Panc1 (cell line): ENCODE data around the gene PTPRE. TPM values are rescaled to one million over a fixed set of nuclear protein-coding genes. Genes with fewer than 3 reads are reported as not detected.

ENCODE experiments used
- ATAC-seq: fragments of 200-7000 bp; cut with Tn5 transposase; 2 replicates; pipeline ENCODE4 v1.9.1; 2020; ENCODE audit warnings: mild to moderate bottlenecking, moderate library complexity
- BruUV-seq: library from RNA; stranded (reverse); fragments of 400-500 nt; replicated peaks from 2 replicates; lab custom pipeline; 2021; lab: Mats Ljungman, UMichigan
- CTCF ChIA-PET: fragments of 300-600 bp; sonication (Branson Sonifier 250); formaldehyde crosslinking; loops from one replicate; lab custom pipeline; 2022; ENCODE audit warnings: antibody characterized with exemption; lab: Charles Lee
- POLR2A ChIA-PET: fragments of 300-600 bp; sonication (Branson Sonifier 250); formaldehyde crosslinking; loops from one replicate; lab custom pipeline; 2022; ENCODE audit warnings: antibody characterized with exemption; lab: Charles Lee
- DNase-seq: peaks from one replicate; pipeline ENCODE4 v3.0.0-alpha.2; 2010; ENCODE audit warnings: low read depth, low spot score
- H3K27ac ChIP-seq: 2 replicates; pipeline ENCODE4 v1.5.1; 2011; ENCODE audit warnings: mild to moderate bottlenecking, low read length, inconsistent platforms
- H3K27me3 ChIP-seq: fragments of 200-500 bp; sonication (Bioruptor generic); 2 replicates; pipeline ENCODE4 v1.6.0; 2014; ENCODE audit warnings: low read length, inconsistent platforms; ENCODE audit not compliant: control insufficient read depth, insufficient read depth
- H3K36me3 ChIP-seq: fragments of 200-500 bp; sonication (Bioruptor generic); 2 replicates; pipeline ENCODE4 v1.5.1; 2014; ENCODE audit warnings: inconsistent platforms, mild to moderate bottlenecking, low read length, moderate library complexity; ENCODE audit not compliant: control insufficient read depth, insufficient read depth
- H3K4me1 ChIP-seq: 2 replicates; pipeline ENCODE4 v1.5.1; 2011; ENCODE audit warnings: inconsistent platforms, mild to moderate bottlenecking, low read length, moderate library complexity; ENCODE audit not compliant: control insufficient read depth, insufficient read depth
- H3K4me3 ChIP-seq, 2 experiments: 2 replicates each; pipeline ENCODE4 v1.5.1; 2011 to 2012; ENCODE audit warnings: low read depth in 2 of 2, low read length in 2 of 2, mild to moderate bottlenecking in 2 of 2, inconsistent platforms in 1 of 2, moderate library complexity in 1 of 2
- H3K9me3 ChIP-seq: fragments of 200-500 bp; sonication (Bioruptor generic); 2 replicates; pipeline ENCODE4 v1.5.1; 2014; ENCODE audit warnings: low read depth, mild to moderate bottlenecking, inconsistent platforms, low read length, moderate library complexity; ENCODE audit not compliant: control insufficient read depth, insufficient read depth
- POLR2AphosphoS5 ChIP-seq: IDR thresholded peaks from 2 replicates; pipeline ENCODE4 v1.6.1; 2012; ENCODE audit warnings: mild to moderate bottlenecking, low read depth, low read length, moderate library complexity
- SIN3A ChIP-seq: IDR thresholded peaks from 2 replicates; pipeline ENCODE4 v1.6.1; 2012; ENCODE audit warnings: low read depth, mild to moderate bottlenecking, low read length, moderate library complexity, borderline replicate concordance; ENCODE audit not compliant: insufficient read depth
- TCF7L2 ChIP-seq: IDR thresholded peaks from 2 replicates; pipeline ENCODE4 v1.6.1; 2011; ENCODE audit warnings: mild to moderate bottlenecking, low read depth, low read length, inconsistent platforms
- in situ Hi-C: cut with HindIII; loops from 2 replicates; pipeline ENCODE4 v1.10.0; 2016; ENCODE audit warnings: low sequenced_read_pairs, low pct_unique_long_range_greater_than_20kb
- intact Hi-C: fragments of 100-400 bp; cut with micrococcal nuclease; formaldehyde crosslinking; loops from one replicate; pipeline ENCODE4 v1.10.0; 2022; ENCODE audit not compliant: unreplicated experiment
- total RNA-seq: library from RNA; stranded (reverse); gene quantifications from one replicate; pipeline ENCODE4 v1.2.1, GENCODE V29; 2021; ENCODE audit not compliant: unreplicated experiment
- TF ChIP-seq, protein P1 (sequence below), 2 experiments: IDR thresholded peaks; 2 replicates each; pipeline ENCODE4 v1.6.1; 2011 to 2012; ENCODE audit warnings: low read depth in 2 of 2, control low read depth in 1 of 2, low read length in 1 of 2, mild to moderate bottlenecking in 1 of 2, moderate library complexity in 1 of 2; ENCODE audit not compliant: insufficient read depth in 1 of 2
- TF ChIP-seq, protein P2 (sequence below): fragments of 450-650 bp; IDR thresholded peaks from 2 replicates; pipeline ENCODE4 v1.5.1; 2017; ENCODE audit warnings: mild to moderate bottlenecking

PTPRE gene
- total RNA-seq, 1 experiment from 2014 or later = 0.44 TPM

DNA sequence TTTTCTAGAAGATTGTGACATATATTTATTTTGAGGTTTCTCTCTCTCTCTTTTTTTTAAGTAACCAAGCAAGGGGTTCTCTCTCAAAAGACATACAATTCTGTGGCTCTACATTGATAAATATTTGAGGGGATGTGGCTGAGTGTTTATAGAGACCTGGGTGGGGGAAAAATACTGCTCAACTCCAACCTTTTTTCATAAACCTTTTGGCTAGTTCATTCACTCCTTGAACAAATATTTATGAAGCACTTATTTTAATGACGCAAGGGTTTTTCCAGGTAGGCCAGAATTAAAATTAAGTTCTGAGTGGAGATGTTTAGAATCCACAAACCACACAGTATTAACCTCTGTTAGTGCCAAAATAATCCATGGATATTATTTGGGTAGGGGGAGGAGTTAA is 100.2 kb downstream of the PTPRE start:
- in situ Hi-C loops (no loop called here), intact Hi-C loops (no loop called here)
- ChIA-PET CTCF (no interaction called here), POLR2A (interaction anchor here (0.5 kb wide), 1 partner anchor 42 kb away, joined by 4 read pairs; no protein-coding TSS in a partner anchor)
- H3K4me3 ChIP-seq = no peak overlapping the region
- TF ChIP-seq, protein P1, sequence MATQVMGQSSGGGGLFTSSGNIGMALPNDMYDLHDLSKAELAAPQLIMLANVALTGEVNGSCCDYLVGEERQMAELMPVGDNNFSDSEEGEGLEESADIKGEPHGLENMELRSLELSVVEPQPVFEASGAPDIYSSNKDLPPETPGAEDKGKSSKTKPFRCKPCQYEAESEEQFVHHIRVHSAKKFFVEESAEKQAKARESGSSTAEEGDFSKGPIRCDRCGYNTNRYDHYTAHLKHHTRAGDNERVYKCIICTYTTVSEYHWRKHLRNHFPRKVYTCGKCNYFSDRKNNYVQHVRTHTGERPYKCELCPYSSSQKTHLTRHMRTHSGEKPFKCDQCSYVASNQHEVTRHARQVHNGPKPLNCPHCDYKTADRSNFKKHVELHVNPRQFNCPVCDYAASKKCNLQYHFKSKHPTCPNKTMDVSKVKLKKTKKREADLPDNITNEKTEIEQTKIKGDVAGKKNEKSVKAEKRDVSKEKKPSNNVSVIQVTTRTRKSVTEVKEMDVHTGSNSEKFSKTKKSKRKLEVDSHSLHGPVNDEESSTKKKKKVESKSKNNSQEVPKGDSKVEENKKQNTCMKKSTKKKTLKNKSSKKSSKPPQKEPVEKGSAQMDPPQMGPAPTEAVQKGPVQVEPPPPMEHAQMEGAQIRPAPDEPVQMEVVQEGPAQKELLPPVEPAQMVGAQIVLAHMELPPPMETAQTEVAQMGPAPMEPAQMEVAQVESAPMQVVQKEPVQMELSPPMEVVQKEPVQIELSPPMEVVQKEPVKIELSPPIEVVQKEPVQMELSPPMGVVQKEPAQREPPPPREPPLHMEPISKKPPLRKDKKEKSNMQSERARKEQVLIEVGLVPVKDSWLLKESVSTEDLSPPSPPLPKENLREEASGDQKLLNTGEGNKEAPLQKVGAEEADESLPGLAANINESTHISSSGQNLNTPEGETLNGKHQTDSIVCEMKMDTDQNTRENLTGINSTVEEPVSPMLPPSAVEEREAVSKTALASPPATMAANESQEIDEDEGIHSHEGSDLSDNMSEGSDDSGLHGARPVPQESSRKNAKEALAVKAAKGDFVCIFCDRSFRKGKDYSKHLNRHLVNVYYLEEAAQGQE (IDR thresholded peaks at IDR 0.05; ENCODE audit: insufficient read depth in 1 of 2, low read depth in 2 of 2, low read length in 1 of 2) = no peak
- TF ChIP-seq, protein P2, sequence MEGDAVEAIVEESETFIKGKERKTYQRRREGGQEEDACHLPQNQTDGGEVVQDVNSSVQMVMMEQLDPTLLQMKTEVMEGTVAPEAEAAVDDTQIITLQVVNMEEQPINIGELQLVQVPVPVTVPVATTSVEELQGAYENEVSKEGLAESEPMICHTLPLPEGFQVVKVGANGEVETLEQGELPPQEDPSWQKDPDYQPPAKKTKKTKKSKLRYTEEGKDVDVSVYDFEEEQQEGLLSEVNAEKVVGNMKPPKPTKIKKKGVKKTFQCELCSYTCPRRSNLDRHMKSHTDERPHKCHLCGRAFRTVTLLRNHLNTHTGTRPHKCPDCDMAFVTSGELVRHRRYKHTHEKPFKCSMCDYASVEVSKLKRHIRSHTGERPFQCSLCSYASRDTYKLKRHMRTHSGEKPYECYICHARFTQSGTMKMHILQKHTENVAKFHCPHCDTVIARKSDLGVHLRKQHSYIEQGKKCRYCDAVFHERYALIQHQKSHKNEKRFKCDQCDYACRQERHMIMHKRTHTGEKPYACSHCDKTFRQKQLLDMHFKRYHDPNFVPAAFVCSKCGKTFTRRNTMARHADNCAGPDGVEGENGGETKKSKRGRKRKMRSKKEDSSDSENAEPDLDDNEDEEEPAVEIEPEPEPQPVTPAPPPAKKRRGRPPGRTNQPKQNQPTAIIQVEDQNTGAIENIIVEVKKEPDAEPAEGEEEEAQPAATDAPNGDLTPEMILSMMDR = no peak
- TF ChIP-seq TCF7L2 (no peak), SIN3A (no peak), POLR2AphosphoS5 (no peak)
- peaks cover 4% of the 10 kb centered on the region; the same call in 1 of the 2 replicates for H3K4me1 ChIP-seq
- no peak for ATAC-seq
- no peak for DNase-seq
- no peaks in the 10 kb centered on the region for H3K9me3 ChIP-seq
- H3K27me3 ChIP-seq = peaks cover 5% of the 10 kb centered on the region
- H3K36me3 ChIP-seq = no peaks in the 10 kb centered on the region
- BruUV-seq = no TSS peak
- H3K27ac ChIP-seq = no peak overlapping the region

DNA sequence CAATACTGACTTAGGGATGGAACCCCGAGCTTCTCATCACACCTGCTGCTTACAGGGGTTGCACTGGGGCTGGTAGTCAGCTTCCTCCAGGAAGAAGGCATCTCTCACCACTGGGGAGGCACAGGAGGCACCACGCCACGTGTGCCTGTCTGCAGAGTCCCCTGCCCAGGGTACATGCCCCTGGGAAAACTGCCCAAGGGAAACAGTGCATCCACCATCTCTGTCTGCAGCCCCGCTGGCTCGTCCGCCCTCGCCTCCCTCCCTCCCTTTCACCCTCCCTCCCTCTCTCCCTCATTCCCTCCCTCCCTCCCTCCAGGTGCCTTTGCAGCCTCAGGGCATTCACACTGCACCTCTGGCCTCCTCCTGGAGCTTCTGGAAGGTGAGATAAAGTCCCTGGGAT is 101.1 kb downstream of the PTPRE start:
- BruUV-seq = no TSS peak
- ATAC-seq (no peak), DNase-seq (no peak)
- H3K27ac ChIP-seq = no peak overlapping the region
- TF ChIP-seq TCF7L2 (no peak), POLR2AphosphoS5 (no peak), SIN3A (no peak)
- TF ChIP-seq, protein P1 (IDR thresholded peaks at IDR 0.05; ENCODE audit: insufficient read depth in 1 of 2, low read depth in 2 of 2, low read length in 1 of 2) = no peak
- TF ChIP-seq, protein P2 = no peak
- no peaks in the 10 kb centered on the region for H3K9me3 ChIP-seq
- in situ Hi-C loops = no loop called here
- ChIA-PET CTCF (no interaction called here), POLR2A (interaction anchor here (0.6 kb wide), 1 partner anchor 801 kb away, joined by 7 read pairs; no protein-coding TSS in a partner anchor)
- H3K4me3 ChIP-seq = no peak overlapping the region
- peaks cover 5% of the 10 kb centered on the region for H3K27me3 ChIP-seq
- no peaks in the 10 kb centered on the region for H3K36me3 ChIP-seq
- H3K4me1 ChIP-seq = peaks cover 4% of the 10 kb centered on the region; the same call in 1 of the 2 replicates
- intact Hi-C loops = no loop called here
